H1 (cell line): ENCODE measurements around the gene TRPM6.

ENCODE experiments used
- GABPA ChIP-seq: IDR thresholded peaks from 2 replicates; pipeline ENCODE4 v1.6.1; 2011; ENCODE audit warnings: mild to moderate bottlenecking, low read length, moderate library complexity, borderline replicate concordance; ENCODE audit not compliant: insufficient read depth
- GTF2F1 ChIP-seq: IDR thresholded peaks from 2 replicates; pipeline ENCODE4 v1.6.1; 2012; ENCODE audit warnings: low read depth, low read length, improper control_type of control experiment, borderline replicate concordance
- JUND ChIP-seq: IDR thresholded peaks from 2 replicates; pipeline ENCODE4 v1.6.1; 2011; ENCODE audit warnings: mild to moderate bottlenecking, improper control_type of control experiment, low read length
- KDM1A ChIP-seq: fragments of 200-600, 300-600 bp; sonication (generic); IDR thresholded peaks from 2 replicates; pipeline ENCODE4 v1.7.1; 2016; ENCODE audit warnings: mild to moderate bottlenecking, low read length, borderline replicate concordance
- MAFK ChIP-seq: IDR thresholded peaks from 2 replicates; pipeline ENCODE4 v1.6.1; 2012; ENCODE audit warnings: low read depth, mild to moderate bottlenecking, improper control_type of control experiment, low read length
- NRF1 ChIP-seq: IDR thresholded peaks from 2 replicates; pipeline ENCODE4 v1.6.1; 2011; ENCODE audit warnings: mild to moderate bottlenecking, low read depth, low read length, improper control_type of control experiment
- SAP30 ChIP-seq: fragments of 300-600 bp; sonication (generic); IDR thresholded peaks from 2 replicates; pipeline ENCODE4 v1.7.1; 2012; ENCODE audit warnings: low read length, moderate library complexity, mild to moderate bottlenecking, inconsistent platforms; ENCODE audit not compliant: insufficient read depth, insufficient replicate concordance
- SRF ChIP-seq: IDR thresholded peaks from 2 replicates; pipeline ENCODE4 v1.6.1; 2011; ENCODE audit warnings: mild to moderate bottlenecking, low read depth, low read length, moderate library complexity
- TAF1 ChIP-seq: IDR thresholded peaks from 2 replicates; pipeline ENCODE4 v1.6.1; 2011; ENCODE audit warnings: mild to moderate bottlenecking, low read depth, low read length
- YY1 ChIP-seq: IDR thresholded peaks from 2 replicates; pipeline ENCODE4 v1.6.1; 2011; ENCODE audit warnings: low read depth, mild to moderate bottlenecking, low read length
- ZNF274 ChIP-seq: IDR thresholded peaks from 2 replicates; pipeline ENCODE4 v1.7.0; 2012; ENCODE audit warnings: low read length, borderline replicate concordance; ENCODE audit errors: extremely low read depth
- TF ChIP-seq, protein P1 (sequence below): IDR thresholded peaks from 2 replicates; pipeline ENCODE4 v1.6.1; 2011; ENCODE audit warnings: low read length, improper control_type of control experiment
- TF ChIP-seq, protein P2 (sequence below): IDR thresholded peaks from 2 replicates; pipeline ENCODE4 v1.6.1; 2012; ENCODE audit warnings: low read length, inconsistent platforms
- TF ChIP-seq, protein P3 (sequence below), 3 experiments: IDR thresholded peaks; 1 replicate in 2 of 3; 2 replicates in 1 of 3; pipeline versions ENCODE4 v1.5.1 to v1.6.1; 2011; ENCODE audit warnings: low read length in 3 of 3, mild to moderate bottlenecking in 3 of 3, inconsistent platforms in 2 of 3, low read depth in 1 of 3, moderate library complexity in 1 of 3; ENCODE audit not compliant: insufficient read depth in 1 of 3; ENCODE audit errors: control extremely low read depth in 1 of 3

DNA sequence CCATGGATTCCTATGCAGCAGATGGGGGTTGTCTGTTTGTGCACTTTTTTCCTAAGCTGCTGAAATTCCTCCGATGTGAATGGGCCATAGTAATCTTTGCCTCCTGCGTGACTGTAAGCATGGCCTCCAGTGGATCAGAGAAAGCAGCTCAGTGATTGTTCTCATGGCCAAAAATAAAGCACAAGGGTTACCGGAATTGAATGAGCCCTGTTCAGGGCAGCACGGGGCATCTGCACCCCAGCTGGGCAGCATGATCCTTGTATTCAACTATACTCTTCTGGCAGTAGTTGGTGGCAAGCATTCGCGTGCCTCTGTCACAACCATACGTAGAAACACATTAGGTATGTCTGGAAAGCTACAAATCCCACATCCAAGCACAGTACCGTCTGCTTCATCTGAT, 196.7 kb downstream of the TRPM6 start:
- TF ChIP-seq, protein P1, sequence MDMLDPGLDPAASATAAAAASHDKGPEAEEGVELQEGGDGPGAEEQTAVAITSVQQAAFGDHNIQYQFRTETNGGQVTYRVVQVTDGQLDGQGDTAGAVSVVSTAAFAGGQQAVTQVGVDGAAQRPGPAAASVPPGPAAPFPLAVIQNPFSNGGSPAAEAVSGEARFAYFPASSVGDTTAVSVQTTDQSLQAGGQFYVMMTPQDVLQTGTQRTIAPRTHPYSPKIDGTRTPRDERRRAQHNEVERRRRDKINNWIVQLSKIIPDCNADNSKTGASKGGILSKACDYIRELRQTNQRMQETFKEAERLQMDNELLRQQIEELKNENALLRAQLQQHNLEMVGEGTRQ: no peak
- TF ChIP-seq SAP30 (no peak), TAF1 (no peak), KDM1A (no peak), YY1 (no peak), SRF (no peak), MAFK (no peak), GTF2F1 (no peak), GABPA (no peak), JUND (no peak), ZNF274 (no peak), NRF1 (no peak)
- TF ChIP-seq, protein P2, sequence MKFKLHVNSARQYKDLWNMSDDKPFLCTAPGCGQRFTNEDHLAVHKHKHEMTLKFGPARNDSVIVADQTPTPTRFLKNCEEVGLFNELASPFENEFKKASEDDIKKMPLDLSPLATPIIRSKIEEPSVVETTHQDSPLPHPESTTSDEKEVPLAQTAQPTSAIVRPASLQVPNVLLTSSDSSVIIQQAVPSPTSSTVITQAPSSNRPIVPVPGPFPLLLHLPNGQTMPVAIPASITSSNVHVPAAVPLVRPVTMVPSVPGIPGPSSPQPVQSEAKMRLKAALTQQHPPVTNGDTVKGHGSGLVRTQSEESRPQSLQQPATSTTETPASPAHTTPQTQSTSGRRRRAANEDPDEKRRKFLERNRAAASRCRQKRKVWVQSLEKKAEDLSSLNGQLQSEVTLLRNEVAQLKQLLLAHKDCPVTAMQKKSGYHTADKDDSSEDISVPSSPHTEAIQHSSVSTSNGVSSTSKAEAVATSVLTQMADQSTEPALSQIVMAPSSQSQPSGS: no peak
- TF ChIP-seq, protein P3, sequence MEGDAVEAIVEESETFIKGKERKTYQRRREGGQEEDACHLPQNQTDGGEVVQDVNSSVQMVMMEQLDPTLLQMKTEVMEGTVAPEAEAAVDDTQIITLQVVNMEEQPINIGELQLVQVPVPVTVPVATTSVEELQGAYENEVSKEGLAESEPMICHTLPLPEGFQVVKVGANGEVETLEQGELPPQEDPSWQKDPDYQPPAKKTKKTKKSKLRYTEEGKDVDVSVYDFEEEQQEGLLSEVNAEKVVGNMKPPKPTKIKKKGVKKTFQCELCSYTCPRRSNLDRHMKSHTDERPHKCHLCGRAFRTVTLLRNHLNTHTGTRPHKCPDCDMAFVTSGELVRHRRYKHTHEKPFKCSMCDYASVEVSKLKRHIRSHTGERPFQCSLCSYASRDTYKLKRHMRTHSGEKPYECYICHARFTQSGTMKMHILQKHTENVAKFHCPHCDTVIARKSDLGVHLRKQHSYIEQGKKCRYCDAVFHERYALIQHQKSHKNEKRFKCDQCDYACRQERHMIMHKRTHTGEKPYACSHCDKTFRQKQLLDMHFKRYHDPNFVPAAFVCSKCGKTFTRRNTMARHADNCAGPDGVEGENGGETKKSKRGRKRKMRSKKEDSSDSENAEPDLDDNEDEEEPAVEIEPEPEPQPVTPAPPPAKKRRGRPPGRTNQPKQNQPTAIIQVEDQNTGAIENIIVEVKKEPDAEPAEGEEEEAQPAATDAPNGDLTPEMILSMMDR (IDR thresholded peaks at IDR 0.05; ENCODE audit: control extremely low read depth in 1 of 3, insufficient read depth in 1 of 3, low read depth in 1 of 3, low read length in 3 of 3): no peak
